Right lobe of liver (tissue), 6 donors: ENCODE data around the gene WASF3. TPM values are rescaled to one million over a fixed set of nuclear protein-coding genes. Genes with fewer than 3 reads are reported as not detected.
A peak's percentile ranks its signal among the peaks of the same experiment; 100 is the strongest.

Experiments used
- ATAC-seq, 4 donors: fragments of 200-7000 bp; cut with Tn5 transposase; one replicate each; pipeline ENCODE4 v1.9.1; 2020; ENCODE audit warnings: mild to moderate bottlenecking in 4 of 4, moderate library complexity in 4 of 4
- DNase-seq, 3 donors: peaks; one replicate each; pipeline ENCODE4 v3.0.0-alpha.2; 2020
- H3K27ac ChIP-seq, 3 donors: fragments of 200-600 bp; one replicate each; pipeline ENCODE4 v1.8.0; 2022
- H3K27me3 ChIP-seq, 2 donors: fragments of 200-600 bp; one replicate each; pipeline ENCODE4 v1.8.0; 2022
- H3K36me3 ChIP-seq, 4 donors: fragments of 200-600 bp; sonication (generic) in 1 of 4; one replicate each; pipeline versions ENCODE4 v1.5.1 to v1.8.0; 2017 to 2022; ENCODE audit warnings: control low read depth in 1 of 4
- H3K4me1 ChIP-seq, 4 donors: fragments of 200-600 bp; sonication (generic) in 1 of 4; one replicate each; pipeline versions ENCODE4 v1.5.1 to v1.8.0; 2017 to 2022; ENCODE audit warnings: control low read depth in 1 of 4
- H3K4me3 ChIP-seq, 3 donors: fragments of 200-600 bp; one replicate each; pipeline ENCODE4 v1.8.0; 2022
- H3K9me3 ChIP-seq, 4 donors: fragments of 200-600 bp; sonication (generic) in 1 of 4; one replicate each; pipeline versions ENCODE4 v1.5.1 to v1.8.0; 2017 to 2022; ENCODE audit warnings: control low read depth in 1 of 4
- CTCF ChIP-seq, 4 donors: fragments of 200-600 bp in 3 of 4; fragments of 450-650 bp in 1 of 4; IDR thresholded peaks; one replicate each; pipeline versions ENCODE4 v1.5.1 to v1.8.0; 2016 to 2022; ENCODE audit warnings: antibody characterized with exemption in 4 of 4, mild to moderate bottlenecking in 2 of 4
- POLR2A ChIP-seq: fragments of 450-650 bp; IDR thresholded peaks from one replicate; pipeline ENCODE4 v1.6.1; 2017; ENCODE audit warnings: antibody characterized with exemption, mild to moderate bottlenecking
- WGBS: methylation state at CpG from one replicate; pipeline ENCODE4 v1.1.6; 2018; ENCODE audit warnings: low coverage, low lambda C conversion rate; ENCODE audit not compliant: insufficient coverage; ENCODE audit errors: missing lambda C conversion rate; 5-methylcytosine and 5-hydroxymethylcytosine counted together
- intact Hi-C, 2 donors: fragments of 100-400 bp; cut with DNase I; formaldehyde crosslinking; loops; one replicate each; pipeline versions ENCODE4 v1.11.2 to v1.14.1; 2022
- total RNA-seq, 6 experiments: library from RNA; depleted of rRNA in 2 of 6; stranded (reverse); fragments of >200 nt in 2 of 6; fragmentation: NEBNext Ultra II Directional in 3 of 6; extraction: Animal tissue kit (Norgen Biotek cat#: 25700) in 3 of 6; gene quantifications; one replicate each; pipeline versions ENCODE4 v1.1.0 to v1.2.4, GENCODE V29; 2016 to 2023
- donor health status: DM: no; HTN: yes; CAD: no.
- donor health status: DM: no; HTN: no; CAD: no.
- donor health status: DM: no; HTN: no; CAD: no.
- donor health status: DM: no; HTN: yes; CAD: no.
- donor health status: DM: no; HTN: yes; CAD: no.

Gene WASF3
- total RNA-seq, 6 experiments from 2014 or later, result 5.8 to 14.5 (median 8.3) TPM

- ATAC-seq (no peak), DNase-seq (no peak)
- Histone ChIP-seq H3K27me3 (no peaks in the 10 kb centered on the region), H3K4me1 (no peaks in the 10 kb centered on the region), H3K27ac (no peak overlapping the region), H3K9me3 (no peaks in the 10 kb centered on the region), H3K36me3 (no peaks in the 10 kb centered on the region), H3K4me3 (no peak overlapping the region)
- intact Hi-C loops, result no loop called here
- 72% methylated on average over 5 of the region's 5 CpGs for WGBS
- no peak for TF ChIP-seq POLR2A
- no peak for TF ChIP-seq CTCF (IDR thresholded peaks at IDR 0.05)
Observed at GRCh38 chr13:26660185-26660584, 102.7 kb downstream of the WASF3 start.

GRCh38 chr13:26660766-26661165, 103.3 kb downstream of the WASF3 start:
- ATAC-seq (no peak), DNase-seq (no peak)
- Histone ChIP-seq H3K27me3 (no peaks in the 10 kb centered on the region), H3K4me3 (no peak overlapping the region), H3K9me3 (no peaks in the 10 kb centered on the region), H3K27ac (no peak overlapping the region), H3K4me1 (no peaks in the 10 kb centered on the region), H3K36me3 (no peaks in the 10 kb centered on the region)
- TF ChIP-seq POLR2A (no peak), CTCF (IDR thresholded peaks at IDR 0.05) (no peak)
- intact Hi-C loops, result no loop called here
- WGBS, result 67% methylated on average over 5 of the region's 6 CpGs

GRCh38 chr13:26663791-26664190, 106.3 kb downstream of the WASF3 start:
- H3K27me3 ChIP-seq, result no peaks in the 10 kb centered on the region
- DNase-seq (no peak), ATAC-seq (peak in 1 of 4 donors; percentile 49)
- intact Hi-C loops, result no loop called here
- no peaks in the 10 kb centered on the region for H3K4me1 ChIP-seq
- TF ChIP-seq CTCF (IDR thresholded peaks at IDR 0.05) (no peak), POLR2A (no peak)
- WGBS, result 40% methylated on average over 4 of the region's 4 CpGs
- H3K9me3 ChIP-seq, result no peaks in the 10 kb centered on the region
- H3K4me3 ChIP-seq, result no peak overlapping the region
- H3K36me3 ChIP-seq, result no peaks in the 10 kb centered on the region
- no peak overlapping the region for H3K27ac ChIP-seq

- Histone ChIP-seq H3K4me1 (no peaks in the 10 kb centered on the region), H3K9me3 (no peaks in the 10 kb centered on the region), H3K27ac (no peak overlapping the region), H3K27me3 (no peaks in the 10 kb centered on the region), H3K4me3 (no peak overlapping the region), H3K36me3 (no peaks in the 10 kb centered on the region)
- intact Hi-C loops, result no loop called here
- DNase-seq (no peak), ATAC-seq (no peak)
- 97% methylated on average over 2 of the region's 2 CpGs for WGBS
- TF ChIP-seq CTCF (IDR thresholded peaks at IDR 0.05) (no peak), POLR2A (no peak)
Observed at GRCh38 chr13:26664286-26664685, 106.8 kb downstream of the WASF3 start.

GRCh38 chr13:26664876-26665275, 107.4 kb downstream of the WASF3 start:
- Histone ChIP-seq H3K27ac (no peak overlapping the region), H3K36me3 (no peaks in the 10 kb centered on the region), H3K4me1 (no peaks in the 10 kb centered on the region), H3K4me3 (no peak overlapping the region), H3K27me3 (no peaks in the 10 kb centered on the region), H3K9me3 (no peaks in the 10 kb centered on the region)
- DNase-seq (no peak), ATAC-seq (no peak)
- intact Hi-C loops, result no loop called here
- TF ChIP-seq POLR2A (no peak), CTCF (IDR thresholded peaks at IDR 0.05) (no peak)
- 88% methylated on average over 3 of the region's 3 CpGs for WGBS
